Right lobe of liver (tissue), 6 donors: ENCODE results near the gene TRIM64C. TPM values are rescaled to one million over a fixed set of nuclear protein-coding genes. Genes with fewer than 3 reads are reported as not detected.
"Not testable (repeated sequence)": the region's sequence is repeated elsewhere in the genome, so short reads cannot be mapped to it uniquely, and the experiment has no call there.

ENCODE experiments used
- ATAC-seq, 4 donors: fragments of 200-7000 bp; cut with Tn5 transposase; one replicate each; pipeline ENCODE4 v1.9.1; 2020; ENCODE audit warnings: mild to moderate bottlenecking in 4 of 4, moderate library complexity in 4 of 4
- DNase-seq, 3 donors: peaks; one replicate each; pipeline ENCODE4 v3.0.0-alpha.2; 2020
- H3K27ac ChIP-seq, 3 donors: fragments of 200-600 bp; one replicate each; pipeline ENCODE4 v1.8.0; 2022
- H3K27me3 ChIP-seq, 2 donors: fragments of 200-600 bp; one replicate each; pipeline ENCODE4 v1.8.0; 2022
- H3K36me3 ChIP-seq, 4 donors: fragments of 200-600 bp; sonication (generic) in 1 of 4; one replicate each; pipeline versions ENCODE4 v1.5.1 to v1.8.0; 2017 to 2022; ENCODE audit warnings: control low read depth in 1 of 4
- H3K4me1 ChIP-seq, 4 donors: fragments of 200-600 bp; sonication (generic) in 1 of 4; one replicate each; pipeline versions ENCODE4 v1.5.1 to v1.8.0; 2017 to 2022; ENCODE audit warnings: control low read depth in 1 of 4
- H3K4me3 ChIP-seq, 3 donors: fragments of 200-600 bp; one replicate each; pipeline ENCODE4 v1.8.0; 2022
- H3K9me3 ChIP-seq, 4 donors: fragments of 200-600 bp; sonication (generic) in 1 of 4; one replicate each; pipeline versions ENCODE4 v1.5.1 to v1.8.0; 2017 to 2022; ENCODE audit warnings: control low read depth in 1 of 4
- WGBS: methylation state at CpG from one replicate; pipeline ENCODE4 v1.1.6; 2018; ENCODE audit warnings: low coverage, low lambda C conversion rate; ENCODE audit not compliant: insufficient coverage; ENCODE audit errors: missing lambda C conversion rate; 5-methylcytosine and 5-hydroxymethylcytosine counted together
- intact Hi-C, 2 donors: fragments of 100-400 bp; cut with DNase I; formaldehyde crosslinking; loops; one replicate each; pipeline versions ENCODE4 v1.11.2 to v1.14.1; 2022
- long read RNA-seq: library from polyadenylated mRNA; unstranded; transcript quantifications from one replicate; pipeline ENCODE4 v2.0.0, GENCODE V29; 2019
- small RNA-seq, 2 experiments: library from RNA; depleted of rRNA; stranded (forward); fragments of <200 nt; gene quantifications; one replicate each; pipeline ENCODE3, GENCODE V24; 2016
- total RNA-seq, 6 experiments: library from RNA; depleted of rRNA in 2 of 6; stranded (reverse); fragments of >200 nt in 2 of 6; fragmentation: NEBNext Ultra II Directional in 3 of 6; extraction: Animal tissue kit (Norgen Biotek cat#: 25700) in 3 of 6; gene quantifications; one replicate each; pipeline versions ENCODE4 v1.1.0 to v1.2.4, GENCODE V29; 2016 to 2023
- donor health status: DM: no; HTN: yes; CAD: no.
- donor health status: DM: no; HTN: no; CAD: no.
- donor health status: DM: no; HTN: no; CAD: no.
- donor health status: DM: no; HTN: yes; CAD: no.
- donor health status: DM: no; HTN: yes; CAD: no.

The TRIM64C gene
- total RNA-seq: not detected
- long read RNA-seq: 0 reads

GRCh38 chr11:49059012-49059411 lies at the start of gene TRIM64C:
Gene TRIM64C (minus strand): TSS chr11:49059112. CDS start chr11:49059112, 0 bp downstream.
- H3K36me3 ChIP-seq, DNase-seq, H3K27ac ChIP-seq, H3K4me3 ChIP-seq, H3K4me1 ChIP-seq, H3K27me3 ChIP-seq, ATAC-seq, intact Hi-C loops, H3K9me3 ChIP-seq: not testable (repeated sequence)
- 63% methylated on average over 5 of the region's 5 CpGs for WGBS

- DNase-seq, H3K4me3 ChIP-seq, H3K4me1 ChIP-seq, H3K9me3 ChIP-seq, H3K27me3 ChIP-seq, H3K36me3 ChIP-seq, intact Hi-C loops, H3K27ac ChIP-seq: not testable (repeated sequence)
- WGBS: 100% methylated on average over 5 of the region's 24 CpGs
- peak in 1 of 4 donors; percentile 56 for ATAC-seq
These were observed 43.4 kb upstream of the TRIM64C start for GRCh38 chr11:49102356-49102755.

GRCh38 chr11:49069897-49070296 lies 11.0 kb upstream of the TRIM64C start:
- ATAC-seq, H3K9me3 ChIP-seq, H3K4me1 ChIP-seq, H3K27me3 ChIP-seq, DNase-seq, H3K27ac ChIP-seq, H3K4me3 ChIP-seq, intact Hi-C loops, H3K36me3 ChIP-seq: not testable (repeated sequence)
- WGBS: 38% methylated on average over 5 of the region's 5 CpGs

- H3K9me3 ChIP-seq, H3K4me1 ChIP-seq, DNase-seq, H3K27me3 ChIP-seq, H3K4me3 ChIP-seq, H3K27ac ChIP-seq, ATAC-seq, intact Hi-C loops, H3K36me3 ChIP-seq: not testable (repeated sequence)
- WGBS: 61% methylated on average over 2 of the region's 38 CpGs
These were observed 9.1 kb downstream of the TRIM64C start for GRCh38 chr11:49049821-49050220.

- H3K27ac ChIP-seq, H3K4me3 ChIP-seq, H3K4me1 ChIP-seq, DNase-seq, intact Hi-C loops, ATAC-seq, H3K27me3 ChIP-seq, H3K36me3 ChIP-seq, H3K9me3 ChIP-seq: not testable (repeated sequence)
- WGBS: 57% methylated on average over 6 of the region's 28 CpGs
These were observed 10.7 kb downstream of the TRIM64C start for GRCh38 chr11:49048229-49048628.

- H3K9me3 ChIP-seq, H3K27me3 ChIP-seq, H3K4me1 ChIP-seq, H3K27ac ChIP-seq, DNase-seq, H3K4me3 ChIP-seq, intact Hi-C loops, ATAC-seq, H3K36me3 ChIP-seq: not testable (repeated sequence)
- WGBS: 14% methylated on average over 2 of the region's 2 CpGs
These were observed 30.4 kb downstream of the TRIM64C start, which contains the start of gene TRIM49B for GRCh38 chr11:49028523-49028922. Gene TRIM49B (plus strand): TSS chr11:49028823. CDS start chr11:49031600, 2,777 bp downstream.

Small RNA genes within 50 kb of the gene (small RNA-seq; reads per million reads assigned to genes)
- gene AC084851.1: 0 reads per million in 2 experiments

Other genes starting within 250 kb of the TRIM64C start
- not detected for gene TRIM51G, start 75.2 kb downstream of the TRIM64C start, total RNA-seq
- not detected for gene TRIM49B, start 30.3 kb downstream of the TRIM64C start, total RNA-seq
- gene FOLH1, start 149.5 kb upstream of the TRIM64C start, total RNA-seq: 10 to 100 TPM in 5 of 6 experiments, 1 to 10 TPM in 1; 6.2 to 24.2 (median 17.6) TPM